IPS-11a (cell line): ENCODE measurements around the gene ATAD3A.

ENCODE experiments used
- H3K4me3 ChIP-seq: one replicate; pipeline ENCODE4 v1.5.1; 2013; ENCODE audit warnings: low read depth, low read length, control low read depth

Gene ATAD3A

DNA sequence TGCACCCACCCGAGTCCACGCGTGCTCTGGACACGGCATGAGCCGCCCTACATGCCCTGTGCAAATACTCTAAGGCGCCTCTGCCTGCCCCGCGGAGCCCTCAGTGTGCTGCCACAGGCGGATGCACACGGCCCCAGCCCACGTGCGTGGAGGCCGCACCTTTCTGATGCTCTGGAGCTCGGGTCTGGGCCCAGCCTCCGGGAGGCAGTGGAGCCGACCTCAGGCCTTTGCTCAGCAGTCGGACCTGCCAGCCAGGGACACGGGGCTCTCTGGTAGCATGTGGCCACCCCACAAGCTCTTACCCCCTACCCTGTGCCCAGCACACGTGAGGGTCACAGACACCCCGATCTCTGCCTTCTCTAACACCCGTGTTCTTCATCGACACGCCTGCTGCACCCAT is 26.4 kb downstream of the ATAD3A start:
- H3K4me3 ChIP-seq = no peak overlapping the region

DNA sequence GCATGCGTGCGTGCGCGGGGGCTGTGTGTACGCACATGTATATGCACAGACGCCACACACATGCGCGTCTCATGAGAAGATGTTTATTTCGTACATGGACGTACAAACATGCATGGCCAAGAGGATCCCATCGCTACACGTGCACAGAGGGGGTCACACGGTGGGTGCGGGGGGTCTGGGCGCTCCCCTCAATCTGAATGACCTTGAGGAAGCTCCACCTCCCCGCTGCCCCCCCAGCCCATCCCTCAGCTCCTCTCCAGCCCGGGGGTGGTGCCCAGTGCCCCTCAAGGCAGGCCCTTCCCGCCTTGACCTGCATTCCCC is 27.0 kb downstream of the ATAD3A start:
- no peak overlapping the region for H3K4me3 ChIP-seq

DNA sequence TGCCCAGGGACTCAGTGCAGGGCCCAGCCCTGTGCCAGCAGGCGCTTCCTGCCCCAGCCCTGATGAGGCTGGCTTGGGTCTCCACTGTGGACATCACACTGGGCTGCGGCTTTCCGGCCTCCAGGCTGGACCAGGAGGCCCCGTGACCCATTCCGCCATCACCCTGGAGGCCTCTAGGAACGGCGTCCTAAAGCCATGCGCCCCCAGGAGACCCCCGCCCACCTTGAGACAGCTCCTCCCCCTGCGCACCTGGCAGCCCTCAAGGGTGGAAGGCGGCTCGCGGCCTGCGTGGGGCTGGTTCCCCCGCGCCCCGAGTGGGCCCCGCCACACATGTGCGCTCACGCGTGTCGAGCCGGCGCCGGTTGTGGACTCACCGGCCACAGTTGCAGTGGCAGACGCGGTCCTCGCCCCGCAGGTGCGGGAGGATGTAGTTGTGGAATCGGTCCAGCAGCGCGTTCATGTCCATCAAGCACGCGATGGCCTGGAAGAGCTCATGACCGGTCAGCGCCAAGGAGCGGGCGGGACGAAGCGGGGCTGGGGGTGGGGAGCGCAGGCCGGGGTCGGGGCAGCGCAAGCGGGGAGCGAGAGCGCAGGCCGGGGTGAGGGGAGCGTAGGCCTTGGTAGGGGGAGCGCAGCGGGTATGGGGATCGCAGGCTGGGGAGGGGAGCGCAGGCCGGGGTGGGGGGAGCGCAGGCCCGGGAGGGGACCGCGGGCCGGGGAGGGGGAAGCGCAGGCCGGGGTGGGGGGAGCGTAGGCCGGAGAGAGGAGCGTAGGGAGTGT is 27.5 kb downstream of the ATAD3A start:
- peak overlapping the region; percentile 50 for H3K4me3 ChIP-seq

DNA sequence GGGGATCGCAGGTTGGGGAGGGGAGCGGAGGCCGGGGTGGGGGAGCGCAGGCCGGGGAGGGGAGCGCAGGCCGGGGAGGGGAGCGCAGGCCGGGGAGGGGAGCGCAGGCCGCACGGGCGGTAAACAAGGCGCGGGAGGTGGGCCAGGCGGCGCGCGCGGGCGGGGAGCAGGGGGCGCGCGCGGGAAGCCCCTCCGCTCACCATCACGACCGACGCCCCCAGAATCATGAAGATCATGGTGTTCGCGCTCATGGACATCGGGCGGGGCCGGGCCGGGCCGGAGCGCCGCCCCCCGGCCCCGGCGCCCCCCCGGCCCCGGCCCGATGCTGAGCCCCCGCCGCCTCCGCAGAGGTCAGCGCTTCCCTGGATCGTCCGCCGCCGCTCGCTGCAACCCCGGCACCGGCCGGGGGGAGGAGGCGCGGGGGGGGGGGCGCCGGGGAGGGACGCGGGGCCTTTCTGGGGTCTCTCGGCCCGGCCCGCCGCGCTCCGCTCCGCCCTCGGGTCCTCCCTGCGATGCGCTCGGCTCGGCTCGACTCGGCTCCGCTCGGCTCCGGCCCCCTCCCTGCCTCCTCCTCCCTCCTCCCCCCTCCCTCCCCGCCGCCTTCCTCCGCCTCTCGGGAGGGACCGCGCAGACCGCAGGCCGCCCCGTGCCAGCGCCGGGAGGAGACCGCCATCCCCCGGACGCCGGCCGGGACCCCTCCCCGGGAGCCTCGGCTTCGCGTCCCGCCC is 28.3 kb downstream of the ATAD3A start, which contains the start of gene TMEM240:
TSS of gene TMEM240 (minus strand) at position 535 of the 728 bp plus-strand sequence. CDS start at position 257, 278 bp downstream.
- H3K4me3 ChIP-seq = peak within 1 kb of the TSS; percentile 50

DNA sequence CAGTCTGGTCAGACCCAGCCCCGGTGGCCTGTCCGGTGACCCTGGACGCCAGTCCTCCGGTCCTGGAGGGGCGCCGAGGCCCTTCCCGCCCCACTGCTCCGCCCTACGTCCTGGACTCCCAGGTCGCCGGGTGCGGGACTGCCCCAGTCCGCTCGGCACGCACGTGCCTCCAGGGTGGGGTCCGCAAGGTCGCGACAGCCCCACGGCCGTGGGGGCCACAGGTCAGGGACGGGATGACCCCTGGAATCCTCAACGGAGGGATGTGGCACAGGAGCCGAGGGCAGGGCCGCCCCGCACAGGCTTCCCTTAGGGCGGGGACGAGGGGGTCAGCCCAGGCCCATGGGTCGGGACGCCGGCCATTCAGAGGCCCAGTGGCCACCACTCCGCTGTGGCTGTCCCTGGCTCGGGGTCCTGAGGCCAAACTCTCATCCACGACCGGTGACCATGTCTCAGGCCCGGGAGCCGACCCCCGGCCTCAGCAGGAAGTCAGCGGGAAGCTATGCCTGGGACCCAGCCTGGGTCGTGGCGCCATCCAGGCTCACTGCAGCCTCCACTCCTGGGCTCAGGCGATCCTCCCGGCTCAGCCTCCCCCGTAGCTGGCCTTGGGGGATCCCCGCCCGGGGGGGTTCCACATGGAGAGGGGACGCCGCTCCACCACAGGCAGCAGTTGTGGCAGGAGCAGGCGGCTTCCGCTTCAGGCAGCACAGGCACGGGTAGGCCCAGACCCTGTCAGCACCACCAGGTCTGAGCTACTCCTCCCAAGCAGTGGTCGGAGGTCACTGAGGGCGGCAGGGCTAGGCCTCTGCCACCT is 29.1 kb downstream of the ATAD3A start:
- H3K4me3 ChIP-seq = peak overlapping the region; percentile 43

DNA sequence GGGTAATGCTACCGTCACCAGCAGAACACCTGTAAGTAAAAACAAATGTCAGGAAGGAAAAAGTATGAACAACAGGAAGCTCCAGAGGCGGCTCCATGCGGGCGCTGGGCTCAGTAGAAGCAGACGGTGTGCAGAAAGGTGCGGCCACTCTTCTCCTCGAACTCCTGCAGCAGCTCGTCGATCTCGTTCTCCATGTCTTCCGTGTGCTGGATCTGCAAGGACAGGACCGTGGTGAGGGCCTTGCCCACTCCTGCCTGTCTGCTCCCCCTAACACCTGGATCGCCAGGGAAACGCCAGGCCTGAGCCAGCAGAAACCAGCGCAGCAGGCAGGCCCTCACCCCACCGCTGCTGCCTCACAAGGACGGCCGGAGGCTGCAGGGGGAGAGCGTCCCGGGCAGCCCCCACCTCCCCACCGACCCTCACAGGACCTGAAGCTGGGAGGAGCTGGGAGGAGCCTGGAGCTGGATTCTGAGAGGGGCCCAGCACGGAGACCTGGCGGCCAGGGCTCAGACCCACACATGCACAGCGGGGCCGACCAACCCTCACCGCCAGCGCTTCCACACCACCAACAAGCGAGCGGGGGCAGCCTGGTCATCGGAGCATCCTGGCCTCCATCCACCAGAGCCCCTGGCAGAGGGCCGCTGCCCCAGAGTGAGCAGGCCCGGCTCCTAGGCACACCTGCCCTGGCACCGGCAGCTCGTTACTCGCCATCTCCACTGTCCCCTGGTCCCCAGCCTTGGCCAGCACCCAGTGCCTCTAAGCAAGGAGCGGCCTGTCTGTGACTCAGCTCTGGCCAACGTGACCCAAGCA is 30.2 kb downstream of the ATAD3A start:
- no peak overlapping the region for H3K4me3 ChIP-seq

DNA sequence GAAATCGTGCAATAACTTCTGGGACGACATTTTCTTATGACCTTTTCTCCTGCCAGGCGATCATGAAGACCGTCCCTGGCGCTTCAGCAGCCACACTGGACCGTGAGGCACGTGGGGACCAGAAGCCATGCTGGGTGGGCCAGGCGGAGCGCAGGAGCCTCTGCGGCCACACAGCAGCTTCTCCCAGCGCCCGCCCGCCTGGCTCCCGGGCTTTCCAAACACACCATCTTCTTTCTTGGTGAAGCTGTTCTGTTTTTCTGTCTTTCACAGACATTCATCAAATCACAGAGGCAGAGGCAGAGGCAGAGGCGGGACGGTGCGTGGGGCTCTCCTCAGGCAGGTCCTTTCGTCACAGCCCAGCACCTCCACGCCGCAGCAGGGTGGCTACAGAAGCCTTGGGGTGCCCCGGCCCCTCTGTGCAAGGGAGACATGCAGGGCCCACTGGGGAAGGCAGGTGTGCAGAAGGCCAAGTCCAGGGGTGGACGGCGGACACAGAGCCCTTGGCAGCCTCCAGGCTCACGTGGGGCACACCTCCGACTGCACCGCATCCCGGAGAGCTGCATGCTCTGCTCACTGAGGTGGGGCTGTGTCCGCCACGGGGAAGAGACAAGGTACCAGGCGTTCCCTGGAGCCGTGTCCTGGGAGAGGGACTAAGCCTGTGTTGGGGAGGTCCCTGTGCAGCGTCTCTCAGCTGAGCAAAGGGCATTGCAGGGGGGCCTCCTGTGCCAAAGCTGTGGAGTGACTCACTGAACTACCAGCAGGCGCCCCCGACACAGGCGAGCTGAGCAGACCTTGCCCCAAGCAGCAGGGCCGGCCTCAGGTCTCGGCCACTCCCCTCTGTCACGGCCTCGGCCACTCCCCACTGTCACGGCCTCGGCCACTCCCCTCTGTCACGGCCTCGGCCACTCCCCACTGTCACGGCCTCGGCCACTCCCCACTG is 31.1 kb downstream of the ATAD3A start:
- H3K4me3 ChIP-seq = no peak overlapping the region

DNA sequence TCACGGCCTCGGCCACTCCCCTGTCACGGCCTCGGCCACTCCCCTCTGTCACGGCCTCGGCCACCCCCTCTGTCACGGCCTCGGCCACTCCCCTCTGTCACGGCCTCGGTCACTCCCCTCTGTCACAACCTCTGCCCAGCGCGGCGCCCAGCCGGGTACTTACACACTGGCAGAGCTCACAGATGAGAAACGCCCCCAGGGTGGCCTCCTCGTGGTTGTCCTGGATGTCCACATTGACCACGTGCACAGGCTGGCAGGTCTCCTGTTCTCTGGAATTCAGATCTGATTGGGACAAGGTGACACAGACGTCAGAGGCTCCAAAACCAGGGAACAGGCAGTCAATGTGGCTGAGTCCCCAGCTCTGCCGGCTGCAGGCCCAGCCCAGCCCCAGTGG is 31.7 kb downstream of the ATAD3A start:
- H3K4me3 ChIP-seq = no peak overlapping the region

DNA sequence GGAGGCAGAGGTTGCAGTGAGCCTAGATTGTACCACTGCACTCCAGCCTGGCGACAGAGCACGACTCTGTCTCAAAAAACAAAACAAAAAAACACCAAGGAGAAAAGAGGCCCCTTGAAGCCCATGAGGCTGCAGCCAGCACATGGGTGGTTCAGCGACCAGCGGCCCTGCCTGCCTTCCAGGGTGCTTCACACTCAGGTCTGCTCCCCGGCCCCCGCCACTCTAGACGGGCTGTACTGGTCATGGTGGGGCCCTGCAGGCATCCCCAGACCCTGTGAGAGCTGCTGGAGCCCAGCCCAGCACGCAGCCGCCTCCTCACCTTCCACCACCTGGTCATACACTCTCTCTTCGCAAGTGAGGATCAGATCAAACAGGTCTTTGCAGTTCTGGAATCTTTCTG is 32.6 kb downstream of the ATAD3A start:
- no peak overlapping the region for H3K4me3 ChIP-seq

DNA sequence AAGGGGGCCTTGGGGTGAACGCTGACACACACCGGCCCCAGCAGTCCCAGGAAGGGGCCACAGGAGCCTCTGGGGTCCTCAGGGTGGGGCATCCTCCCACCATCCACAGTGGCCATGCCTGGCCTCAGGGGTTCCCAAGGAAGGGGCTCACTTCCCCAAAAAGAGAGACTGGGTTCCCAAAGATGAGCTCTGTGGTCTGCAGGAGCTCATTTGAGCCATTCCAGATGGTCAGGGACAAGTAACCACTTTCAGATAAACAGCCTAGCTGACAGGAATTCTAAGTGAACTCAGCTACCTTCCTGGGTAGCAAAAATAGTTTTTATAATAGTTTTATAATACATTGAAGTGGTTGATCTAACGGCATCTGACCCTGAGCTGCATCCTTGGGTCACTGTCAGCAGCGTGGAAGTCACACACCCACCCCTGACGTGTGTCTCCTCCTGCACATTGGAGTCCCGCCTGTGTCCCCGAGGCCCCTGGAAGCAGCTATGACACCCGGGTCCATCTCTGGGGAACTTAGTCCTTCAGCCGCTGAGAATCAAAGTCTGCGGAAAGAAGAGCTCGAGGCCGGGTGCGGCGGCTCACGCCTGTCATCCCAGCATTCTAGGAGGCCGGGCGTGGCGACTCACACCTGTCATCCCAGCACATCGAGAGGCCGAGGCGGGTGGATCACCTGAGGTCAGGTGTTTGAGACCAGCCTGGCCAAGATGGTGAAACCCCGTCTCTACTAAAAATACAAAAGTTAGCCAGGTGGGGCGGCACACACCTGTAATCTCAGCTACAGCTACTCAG is 34.2 kb downstream of the ATAD3A start:
- no peak overlapping the region for H3K4me3 ChIP-seq

DNA sequence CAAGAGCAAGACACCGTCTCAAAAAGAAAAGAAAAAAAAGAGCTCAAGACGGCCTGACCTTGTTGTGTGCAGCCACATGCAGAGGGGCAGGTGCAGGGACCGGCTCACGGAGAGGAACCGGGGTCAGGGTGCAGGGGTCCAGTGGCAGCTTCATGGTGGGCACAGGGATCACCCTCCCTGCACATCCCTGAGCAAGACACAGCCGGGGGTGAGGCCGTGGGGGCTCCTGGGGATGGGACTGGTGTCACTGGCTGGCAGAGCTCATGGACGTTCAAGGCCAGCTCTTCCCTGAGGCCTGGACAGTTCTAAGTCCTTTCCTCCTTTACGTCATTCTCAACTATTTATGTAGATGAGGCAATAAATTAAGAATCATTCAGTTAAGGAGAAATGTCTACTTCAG is 35.0 kb downstream of the ATAD3A start:
- H3K4me3 ChIP-seq = no peak overlapping the region

DNA sequence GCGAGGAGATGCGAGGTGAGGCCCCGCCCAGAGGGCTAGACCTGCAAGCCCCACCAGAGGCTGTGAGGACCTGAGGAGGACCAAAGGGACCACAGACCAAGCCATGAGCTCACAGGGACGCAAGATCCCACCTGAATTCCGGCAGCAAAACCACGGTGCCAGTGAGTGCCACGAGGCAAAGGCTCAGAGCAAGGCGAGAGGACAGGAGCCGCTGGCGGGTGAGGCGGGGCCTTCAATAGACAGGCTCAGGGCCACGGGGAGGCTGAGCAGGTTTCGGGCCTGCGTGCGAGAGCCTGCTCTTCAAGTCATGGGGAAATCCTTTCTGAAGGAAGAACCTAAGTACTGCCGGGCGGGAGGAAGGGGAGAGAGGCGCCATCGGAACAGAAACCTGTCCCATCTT is 35.5 kb downstream of the ATAD3A start:
- H3K4me3 ChIP-seq = no peak overlapping the region

DNA sequence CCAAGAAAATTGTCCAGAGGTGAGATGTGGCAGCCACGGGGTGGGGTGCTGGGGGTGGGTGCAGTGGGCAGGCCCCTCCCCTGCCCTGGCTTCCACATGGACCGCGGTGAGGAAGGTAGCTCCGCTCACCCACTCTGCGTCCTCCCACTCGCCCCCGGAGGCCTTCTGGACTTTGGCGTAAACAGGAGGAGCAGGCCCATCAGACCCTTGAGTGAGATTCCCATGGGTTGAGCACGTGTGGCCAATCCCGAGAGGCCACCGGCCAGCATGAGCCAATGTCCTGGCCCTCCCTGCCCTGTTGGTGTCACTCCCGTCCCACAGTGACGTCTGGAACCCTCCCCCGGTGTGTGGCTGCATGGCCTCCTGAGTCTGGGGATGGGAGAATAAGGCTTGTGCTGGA is 36.6 kb downstream of the ATAD3A start:
- no peak overlapping the region for H3K4me3 ChIP-seq

DNA sequence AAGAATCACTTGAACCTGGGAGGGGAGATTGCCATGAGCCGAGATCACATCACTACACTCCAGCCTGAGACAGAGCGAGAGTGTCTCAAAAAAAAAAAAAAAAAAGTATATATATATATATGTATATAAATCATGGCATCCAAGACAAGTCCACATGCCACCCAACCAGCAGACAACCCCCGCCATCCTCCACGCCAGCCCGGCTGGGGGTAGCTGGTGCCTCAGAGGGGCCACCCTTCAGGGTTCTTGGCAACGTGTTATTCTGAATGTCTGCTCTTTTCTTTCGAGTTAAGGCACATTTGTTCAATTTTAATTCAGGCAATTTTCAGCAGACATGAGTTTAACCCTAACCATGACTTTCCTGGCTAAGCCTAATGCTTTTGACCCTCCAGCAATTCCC is 38.1 kb downstream of the ATAD3A start:
- H3K4me3 ChIP-seq = no peak overlapping the region

DNA sequence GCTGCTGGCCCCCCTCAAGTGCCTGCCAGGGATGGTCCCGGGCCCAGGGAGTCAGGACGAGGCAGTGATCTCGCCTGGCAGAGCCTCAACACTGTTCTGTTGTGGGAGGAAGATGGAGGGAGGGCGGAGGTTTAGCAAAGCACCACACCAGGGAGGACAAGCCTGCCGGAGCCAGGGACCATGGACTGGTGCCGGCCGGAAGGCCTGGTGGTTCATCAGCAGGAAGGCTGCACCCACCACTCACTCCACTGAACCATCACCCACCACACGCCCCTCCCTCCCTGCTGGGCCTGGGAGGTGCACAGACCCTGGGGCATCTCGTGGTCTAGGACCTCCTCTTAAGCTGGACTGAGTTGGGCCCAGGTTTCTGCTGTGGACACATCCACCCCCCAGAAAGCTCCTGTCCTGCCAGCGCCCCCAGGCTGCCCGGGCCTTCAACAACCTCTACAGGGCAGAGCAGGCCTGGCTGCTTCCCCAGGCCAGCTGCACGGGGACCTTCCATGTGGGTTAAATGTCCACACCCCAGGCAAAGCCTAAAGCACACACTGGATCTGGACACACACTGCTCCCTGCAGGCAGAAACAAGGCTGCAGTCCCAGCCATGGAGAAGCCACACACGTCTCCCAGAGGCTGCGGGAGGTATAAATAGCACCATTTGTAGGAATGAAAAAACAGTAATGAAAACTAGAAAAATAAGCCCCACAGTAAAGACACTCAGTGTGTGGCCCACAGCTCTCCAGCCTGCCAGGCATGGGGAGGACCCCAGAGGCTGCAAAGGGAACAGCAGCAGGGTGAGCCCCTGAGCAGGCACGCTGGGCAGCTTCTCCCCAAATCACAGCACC is 38.9 kb downstream of the ATAD3A start:
- H3K4me3 ChIP-seq = no peak overlapping the region

DNA sequence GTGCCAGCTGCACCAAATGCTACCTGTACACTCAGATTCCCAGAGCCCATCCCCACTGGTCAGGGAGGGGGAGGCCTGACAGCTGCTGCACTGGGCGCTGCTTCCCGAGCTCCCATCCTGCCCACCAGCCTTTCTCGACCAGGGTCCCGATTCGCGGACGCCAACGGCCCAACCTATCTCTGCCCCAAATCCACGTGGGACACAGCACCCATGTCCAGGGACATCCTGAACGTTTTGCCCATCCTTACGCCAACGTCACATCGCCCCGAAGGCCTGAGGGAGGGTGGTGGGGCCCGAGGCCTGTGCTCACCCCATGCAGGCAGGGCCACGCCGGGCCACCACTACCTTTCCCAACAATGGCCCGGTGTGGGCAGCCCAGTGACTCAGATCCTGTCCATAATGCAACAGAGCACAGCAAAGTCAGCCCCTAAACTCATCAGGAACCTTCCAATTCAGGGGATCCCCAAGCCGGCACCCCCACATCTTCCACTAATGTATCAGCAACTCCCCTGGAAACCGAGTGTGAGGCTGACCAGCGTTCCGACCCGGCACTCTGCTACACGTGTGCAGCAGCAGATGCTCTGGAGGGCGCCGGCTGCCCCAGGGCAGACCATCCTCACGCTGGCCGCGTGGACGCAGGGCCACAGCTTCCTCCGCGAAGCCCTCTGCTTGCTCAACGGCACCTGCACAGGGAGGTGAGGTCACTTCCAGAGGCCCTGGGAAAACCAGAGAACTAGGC is 39.7 kb downstream of the ATAD3A start:
- no peak overlapping the region for H3K4me3 ChIP-seq

DNA sequence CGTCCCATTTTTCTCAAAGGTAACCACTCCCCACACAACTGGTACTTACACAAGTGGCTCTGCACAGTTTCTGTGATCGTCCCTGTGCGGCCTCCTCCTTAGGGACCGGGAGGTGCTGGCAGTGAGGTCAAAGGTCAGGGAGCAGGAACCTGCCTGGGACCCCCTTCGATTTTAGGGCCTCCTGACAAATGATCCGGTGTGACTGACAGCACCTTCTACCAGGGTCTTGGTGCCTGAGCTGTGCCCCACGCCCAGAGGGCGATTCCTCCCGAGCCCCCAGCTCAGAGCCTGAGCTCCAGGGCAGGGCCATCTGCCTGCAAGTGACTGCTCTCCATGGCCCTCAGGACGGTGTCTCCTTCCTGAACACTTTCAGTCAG is 40.3 kb downstream of the ATAD3A start:
- no peak overlapping the region for H3K4me3 ChIP-seq
